NCI-H748 treated with DMSO at 0.1 percent for 48 hours (cell line): ENCODE data around the gene VPS52.
A peak's percentile ranks its signal among the peaks of the same experiment; 100 is the strongest.
"Not testable (repeated sequence)": the region's sequence is repeated elsewhere in the genome, so short reads cannot be mapped to it uniquely, and the experiment has no call there.

Experiments used
- DNase-seq: peaks from one replicate; lab custom pipeline; 2025; lab: John Stamatoyannopoulos, UW

Gene VPS52

GRCh38 chr6:33305052-33305451 is 33.4 kb upstream of the VPS52 start:
- DNase-seq = no peak

DNA sequence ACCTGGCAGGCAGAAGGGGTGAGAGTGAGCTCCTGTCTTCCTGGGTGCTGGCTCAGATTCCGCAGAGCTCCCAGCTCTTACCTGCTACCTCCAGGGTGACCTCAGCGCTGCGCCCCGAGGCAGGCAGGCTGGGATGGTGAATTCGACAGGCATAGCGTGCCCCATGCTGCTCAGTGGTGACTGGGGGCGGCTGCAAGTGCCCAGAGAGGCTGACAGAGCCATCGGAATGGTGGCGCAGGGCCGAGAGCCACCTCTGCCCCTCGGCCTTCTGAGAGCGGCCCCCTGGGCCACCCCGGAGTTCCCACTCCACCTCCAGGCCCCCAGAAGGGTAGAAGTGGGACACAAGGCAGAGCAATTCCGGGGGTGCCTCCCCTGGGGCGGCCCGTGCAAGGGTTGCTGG is 32.5 kb upstream of the VPS52 start:
- no peak for DNase-seq

GRCh38 chr6:33301877-33302276 is 30.2 kb upstream of the VPS52 start:
- no peak for DNase-seq

- peak; percentile 88 for DNase-seq
Measured at GRCh38 chr6:33299237-33299944, 27.7 kb upstream of the VPS52 start.

- no peak for DNase-seq
Measured at GRCh38 chr6:33298773-33299236, 27.1 kb upstream of the VPS52 start, which contains the start of gene RGL2. RGL2 (minus strand) TSS chr6:33298942; CDS start chr6:33298610, 332 bp downstream.

DNA sequence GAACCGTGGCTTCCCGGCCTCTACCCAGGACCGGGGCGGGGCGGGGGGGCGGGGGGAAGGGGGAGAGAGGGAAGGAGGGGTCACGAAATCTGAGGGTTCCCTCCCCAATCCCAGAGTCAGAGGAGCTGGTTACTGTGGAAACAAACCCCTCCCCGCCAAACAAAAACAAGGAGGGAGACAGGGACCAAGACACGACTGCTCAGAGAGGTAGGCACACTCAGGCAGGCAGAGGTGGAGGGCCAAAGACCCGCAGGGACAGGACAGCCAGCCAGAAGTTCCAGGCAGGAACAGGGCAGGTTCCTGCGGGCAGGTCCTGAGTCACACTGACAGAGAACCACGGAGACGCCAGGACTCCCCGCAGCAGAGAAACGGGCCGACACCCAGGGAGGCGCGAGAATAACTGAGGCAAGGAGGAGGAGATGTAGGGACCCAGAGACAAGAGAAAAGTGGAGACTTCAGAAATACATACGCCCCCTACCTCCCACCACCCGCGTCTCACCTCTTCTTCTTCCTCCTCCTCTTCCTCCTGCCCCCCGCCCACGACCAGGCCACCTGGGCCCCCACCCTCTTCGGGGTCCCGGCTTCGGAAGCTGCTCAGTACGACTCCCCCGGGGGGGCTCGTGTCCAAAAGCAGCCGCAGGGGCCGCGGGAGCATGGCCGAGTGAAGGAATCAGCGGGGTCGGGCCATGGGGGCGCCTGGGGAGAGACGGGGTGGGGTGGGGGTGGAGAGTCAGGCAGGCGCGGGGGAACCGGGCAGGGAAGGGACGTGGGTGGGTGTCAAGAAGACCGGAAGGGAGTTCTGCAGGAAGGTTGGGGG is 26.5 kb upstream of the VPS52 start:
- DNase-seq = no peak

DNA sequence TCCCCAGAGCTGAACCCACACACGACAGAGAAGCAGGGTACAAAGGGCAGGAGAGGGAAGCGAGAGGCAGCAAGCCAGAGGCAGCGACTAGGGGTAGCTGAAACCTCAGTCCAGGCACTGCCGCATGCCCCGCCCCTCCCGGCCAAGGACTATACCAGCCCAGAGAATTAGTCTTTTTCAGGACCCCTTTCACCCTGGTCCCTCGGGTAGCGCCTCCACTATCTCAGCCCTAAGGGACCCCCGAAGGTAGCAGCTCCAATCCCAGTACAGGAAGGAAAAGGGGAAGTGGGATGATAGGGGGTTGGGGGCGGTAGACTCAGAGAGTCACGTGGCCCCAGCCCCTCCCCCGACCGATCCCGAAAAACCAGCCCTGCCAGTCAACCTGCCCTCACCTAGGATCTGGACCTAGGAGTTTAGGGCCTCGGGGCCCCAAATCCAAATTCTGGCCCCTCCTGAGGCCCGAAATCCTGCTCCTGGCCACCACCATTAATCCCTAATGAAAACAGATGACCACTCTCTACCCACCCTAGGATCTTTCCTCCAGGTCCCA is 25.8 kb upstream of the VPS52 start:
- DNase-seq = no peak

DNA sequence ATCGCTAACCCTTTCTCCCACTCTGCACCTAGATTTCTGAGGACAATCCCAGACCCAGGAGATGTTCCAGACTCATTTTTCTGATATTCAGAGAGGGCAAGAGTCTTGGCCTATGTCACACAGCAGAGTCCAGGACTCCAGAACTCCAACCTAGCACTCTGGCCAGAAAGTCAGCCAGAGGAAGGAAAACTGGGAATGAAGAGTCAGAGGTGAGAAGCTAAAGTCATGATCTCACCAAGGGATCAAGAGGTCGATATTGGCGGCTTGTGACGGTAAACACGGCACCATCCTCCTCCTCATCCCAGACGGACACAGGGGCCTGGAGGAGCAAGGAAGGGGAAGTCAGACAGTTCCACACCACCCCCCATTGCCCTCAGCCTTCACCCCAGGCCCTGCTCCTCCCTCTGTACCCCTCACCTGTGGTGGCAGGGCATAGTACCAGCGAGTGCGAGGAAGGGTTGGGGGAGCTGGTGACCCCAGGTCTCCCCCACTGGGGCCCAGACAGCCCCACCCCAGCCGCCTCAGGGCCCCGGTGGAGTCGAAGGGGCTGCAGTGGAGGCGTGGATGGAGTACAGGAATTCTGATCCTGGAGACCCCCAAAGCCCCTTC is 25.2 kb upstream of the VPS52 start:
- DNase-seq = no peak

GRCh38 chr6:33295621-33296369 is 24.1 kb upstream of the VPS52 start:
- DNase-seq = no peak

- no peak for DNase-seq
Measured at GRCh38 chr6:33294086-33294823, 22.6 kb upstream of the VPS52 start.

GRCh38 chr6:33292996-33293682 is 21.5 kb upstream of the VPS52 start:
- no peak for DNase-seq

DNA sequence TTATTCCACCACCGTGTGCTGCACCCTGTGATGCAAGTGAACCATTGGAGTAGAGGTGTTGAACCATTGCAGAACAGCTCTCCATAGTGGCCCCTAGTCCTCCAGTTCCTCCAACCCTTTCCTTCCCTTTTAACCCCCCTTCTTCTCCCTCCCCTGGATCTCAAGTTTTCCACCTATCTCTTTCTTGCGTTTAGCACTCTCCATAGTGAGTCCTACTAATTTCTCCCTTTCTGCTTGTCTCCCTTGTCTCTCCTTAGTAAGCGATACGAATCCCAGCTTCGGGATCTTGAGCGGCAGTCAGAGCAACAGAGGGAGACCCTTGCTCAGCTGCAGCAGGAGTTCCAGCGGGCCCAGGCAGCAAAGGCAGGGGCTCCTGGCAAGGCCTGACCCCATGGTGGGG is 18.8 kb upstream of the VPS52 start:
- no peak for DNase-seq

DNA sequence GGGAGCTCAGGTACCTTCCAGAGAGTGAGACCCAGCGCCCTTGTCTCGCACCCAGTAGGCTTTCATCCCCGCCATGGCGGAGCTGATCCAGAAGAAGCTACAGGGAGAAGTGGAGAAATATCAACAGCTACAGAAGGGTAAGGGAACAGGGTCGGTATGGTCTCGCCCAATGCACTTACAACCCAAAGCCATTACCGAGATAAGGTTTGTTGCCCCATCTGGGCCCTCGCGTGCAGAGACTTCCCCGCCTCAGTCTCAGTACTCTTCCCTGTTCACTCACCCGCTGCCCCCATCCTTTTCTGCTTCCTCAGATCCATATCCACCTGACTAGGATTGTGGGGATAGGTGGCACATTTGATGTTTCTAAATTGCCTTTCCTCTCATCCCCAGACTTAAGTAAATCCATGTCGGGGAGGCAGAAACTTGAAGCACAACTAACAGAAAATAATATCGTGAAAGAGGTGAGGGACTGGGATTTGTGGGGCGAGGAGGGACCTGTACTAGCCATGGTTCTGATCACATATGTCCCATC is 18.2 kb upstream of the VPS52 start:
- no peak for DNase-seq

DNA sequence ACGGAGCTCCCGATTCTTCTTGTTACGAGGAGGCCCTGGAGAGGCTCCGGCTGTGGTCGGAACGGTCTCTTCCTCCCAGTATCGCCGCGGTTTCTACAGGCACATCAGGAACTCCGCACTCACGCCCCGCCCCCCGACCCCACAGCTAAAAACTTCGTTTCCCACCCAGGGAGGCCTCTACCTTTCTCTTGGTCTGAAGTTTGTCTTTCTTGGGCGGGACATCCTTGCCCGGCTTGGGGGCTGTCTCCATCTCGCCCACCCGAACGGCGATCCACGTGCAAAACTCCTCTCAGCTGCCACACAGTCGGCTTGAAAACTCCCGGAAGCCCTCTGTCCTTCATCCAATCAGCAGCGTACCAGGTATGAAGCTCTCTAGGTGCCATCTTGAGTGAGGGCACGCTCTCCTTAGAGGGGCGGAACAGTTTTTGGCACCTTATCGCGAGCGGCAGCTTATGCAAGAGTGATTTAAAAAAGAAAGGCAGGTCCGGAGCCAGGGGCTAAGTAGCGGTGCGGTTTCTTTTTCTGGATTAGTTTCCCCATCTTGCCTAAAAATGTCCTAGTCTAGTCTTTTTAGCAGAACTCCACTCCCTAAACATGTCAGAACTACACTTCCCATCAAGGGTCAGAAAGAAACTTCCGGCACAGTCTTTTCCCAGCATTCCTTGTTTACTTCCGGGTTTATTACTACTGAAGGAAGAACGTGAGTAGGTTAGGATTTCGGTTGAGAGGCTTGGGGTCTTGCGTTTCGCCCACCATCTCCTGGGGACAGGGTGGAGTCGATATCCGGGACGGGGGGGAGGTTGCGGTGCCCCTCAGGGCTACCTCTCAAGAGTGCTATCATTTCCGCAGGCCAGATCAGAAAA is 17.5 kb upstream of the VPS52 start, which contains the start of the genes PFDN6 and WDR46:
Gene PFDN6, plus strand, starts transcription at position 681 of the 863 bp plus-strand sequence. CDS start 256 bp downstream, outside the sequence.
Gene WDR46, minus strand, starts transcription at position 319 of the 863 bp plus-strand sequence. Its CDS starts 69 bp downstream, at position 250.
- peak; percentile 95 for DNase-seq

GRCh38 chr6:33288141-33288920 is 16.7 kb upstream of the VPS52 start:
- no peak for DNase-seq

GRCh38 chr6:33286946-33287914 is 15.6 kb upstream of the VPS52 start:
- no peak for DNase-seq

- DNase-seq = not testable (repeated sequence)
Measured at GRCh38 chr6:33285214-33285613, 13.5 kb upstream of the VPS52 start.
